Astrocyte (in vitro differentiated cells and primary cell): Measurements from ENCODE around the gene PPP1R14C. TPM values are rescaled to one million over a fixed set of nuclear protein-coding genes. Genes with fewer than 3 reads are reported as not detected.
A peak's percentile ranks its signal among the peaks of the same experiment; 100 is the strongest.

Experiments
- DNase-seq: peaks from one replicate; pipeline ENCODE4 v3.0.0-alpha.2; 2010; ENCODE audit warnings: low read depth
- FAIRE-seq: peaks from 2 replicates; lab custom pipeline; 2011; peaks lifted over from hg19 to GRCh38; lab: Jason Lieb, UNC
- H2AFZ ChIP-seq: 2 replicates; pipeline ENCODE4 v1.6.0; 2012; ENCODE audit warnings: low read depth, low read length, inconsistent platforms
- H3K27ac ChIP-seq: 2 replicates; pipeline ENCODE4 v1.5.1; 2011; ENCODE audit warnings: low read depth, low read length, inconsistent platforms
- H3K27me3 ChIP-seq: 2 replicates; pipeline ENCODE4 v1.6.0; 2011; ENCODE audit warnings: low read length, inconsistent platforms; ENCODE audit not compliant: insufficient read depth
- H3K36me3 ChIP-seq: 2 replicates; pipeline ENCODE4 v1.5.1; 2011; ENCODE audit warnings: low read length, inconsistent platforms; ENCODE audit not compliant: insufficient read depth
- H3K4me1 ChIP-seq: 2 replicates; pipeline ENCODE4 v1.5.1; 2011; ENCODE audit warnings: low read length, inconsistent platforms; ENCODE audit not compliant: insufficient read depth
- H3K4me2 ChIP-seq: 2 replicates; pipeline ENCODE4 v1.6.0; 2012; ENCODE audit warnings: low read length, inconsistent platforms
- H3K4me3 ChIP-seq: 2 replicates; pipeline ENCODE4 v1.5.1; 2011; ENCODE audit warnings: low read depth, mild to moderate bottlenecking, low read length, inconsistent platforms; ENCODE audit not compliant: insufficient read depth
- H3K79me2 ChIP-seq: 2 replicates; pipeline ENCODE4 v1.6.0; 2012; ENCODE audit warnings: mild to moderate bottlenecking, low read length, inconsistent platforms; ENCODE audit not compliant: insufficient read depth
- H3K9ac ChIP-seq: 2 replicates; pipeline ENCODE4 v1.6.0; 2012; ENCODE audit warnings: mild to moderate bottlenecking, low read length, inconsistent platforms
- H3K9me3 ChIP-seq: 2 replicates; pipeline ENCODE4 v1.5.1; 2012; ENCODE audit warnings: low read depth, mild to moderate bottlenecking, low read length, inconsistent platforms; ENCODE audit not compliant: insufficient read depth
- H4K20me1 ChIP-seq: 2 replicates; pipeline ENCODE4 v1.6.0; 2012; ENCODE audit warnings: low read length, inconsistent platforms; ENCODE audit not compliant: insufficient read depth
- H3K27ac Mint-ChIP-seq: one replicate; pipeline ENCODE4 v1.8.0; 2021; ENCODE audit warnings: mild to moderate bottlenecking, mixed read lengths; ENCODE audit not compliant: unreplicated experiment
- H3K27me3 Mint-ChIP-seq: one replicate; pipeline ENCODE4 v1.8.0; 2021; ENCODE audit warnings: low read depth, mixed read lengths; ENCODE audit not compliant: unreplicated experiment
- H3K36me3 Mint-ChIP-seq: one replicate; pipeline ENCODE4 v1.8.0; 2021; ENCODE audit warnings: low read depth, mixed read lengths; ENCODE audit not compliant: unreplicated experiment
- H3K4me1 Mint-ChIP-seq: one replicate; pipeline ENCODE4 v1.8.0; 2021; ENCODE audit warnings: low read depth, mixed read lengths; ENCODE audit not compliant: unreplicated experiment
- H3K4me3 Mint-ChIP-seq: one replicate; pipeline ENCODE4 v1.8.0; 2021; ENCODE audit warnings: mild to moderate bottlenecking, moderate library complexity, mixed read lengths; ENCODE audit not compliant: unreplicated experiment
- H3K9me3 Mint-ChIP-seq: one replicate; pipeline ENCODE4 v1.8.0; 2021; ENCODE audit warnings: mild to moderate bottlenecking, mixed read lengths; ENCODE audit not compliant: unreplicated experiment
- CTCF ChIP-seq: IDR thresholded peaks from 2 replicates; pipeline ENCODE4 v1.5.1; 2011; ENCODE audit warnings: low read depth, mild to moderate bottlenecking, inconsistent platforms, low read length, moderate library complexity; ENCODE audit not compliant: insufficient read depth
- EZH2 ChIP-seq: IDR thresholded peaks from 2 replicates; pipeline ENCODE4 v1.6.1; 2012; ENCODE audit warnings: mild to moderate bottlenecking, low read length, inconsistent platforms; ENCODE audit not compliant: insufficient read depth
- total RNA-seq: library from RNA; stranded (reverse); gene quantifications from 2 replicates; pipeline ENCODE4 v1.2.1, GENCODE V29; 2021

Gene PPP1R14C
- total RNA-seq, 1 donor from 2014 or later = 3.9 TPM

- TF ChIP-seq CTCF = no peak
- TF ChIP-seq EZH2 = no peak
- no peak overlapping the region for H3K4me3 ChIP-seq
- no peak overlapping the region for H3K4me2 ChIP-seq
- no peaks in the 10 kb centered on the region for H3K9me3 ChIP-seq
- no peaks in the 10 kb centered on the region for H3K9me3 Mint-ChIP-seq
- no peak overlapping the region for H3K27ac ChIP-seq
- peaks cover 54% of the 10 kb centered on the region for H3K27me3 ChIP-seq
- H3K79me2 ChIP-seq = no peaks in the 10 kb centered on the region
- no peaks in the 10 kb centered on the region for H4K20me1 ChIP-seq
- FAIRE-seq = no peak
- peaks cover 2% of the 10 kb centered on the region for H3K36me3 Mint-ChIP-seq
- no peak overlapping the region for H2AFZ ChIP-seq
- no peaks in the 10 kb centered on the region for H3K36me3 ChIP-seq
- no peak overlapping the region for H3K4me3 Mint-ChIP-seq
- DNase-seq = no peak
- no peak overlapping the region for H3K27ac Mint-ChIP-seq
- H3K4me1 ChIP-seq = no peaks in the 10 kb centered on the region
- no peak overlapping the region for H3K9ac ChIP-seq
- peaks cover 15% of the 10 kb centered on the region for H3K4me1 Mint-ChIP-seq
- peaks cover 42% of the 10 kb centered on the region for H3K27me3 Mint-ChIP-seq
Observed at GRCh38 chr6:150150821-150151646, 8.2 kb downstream of the PPP1R14C start.

GRCh38 chr6:150152891-150153876, 10.3 kb downstream of the PPP1R14C start:
- H3K27ac ChIP-seq = no peak overlapping the region
- Mint-ChIP-seq H3K4me1 (peaks cover 11% of the 10 kb centered on the region), H3K9me3 (no peaks in the 10 kb centered on the region), H3K4me3 (no peak overlapping the region), H3K36me3 (peaks cover 2% of the 10 kb centered on the region), H3K27ac (no peak overlapping the region), H3K27me3 (peaks cover 39% of the 10 kb centered on the region)
- no peaks in the 10 kb centered on the region for H3K4me1 ChIP-seq
- H3K4me2 ChIP-seq = no peak overlapping the region
- DNase-seq (peak; percentile 54), FAIRE-seq (no peak)
- no peak for TF ChIP-seq CTCF
- no peak for TF ChIP-seq EZH2
- H3K27me3 ChIP-seq = peaks cover 42% of the 10 kb centered on the region
- H3K79me2 ChIP-seq = no peaks in the 10 kb centered on the region
- H3K9ac ChIP-seq = no peak overlapping the region
- no peaks in the 10 kb centered on the region for H3K36me3 ChIP-seq
- H4K20me1 ChIP-seq = no peaks in the 10 kb centered on the region
- H3K4me3 ChIP-seq = no peak overlapping the region
- no peak overlapping the region for H2AFZ ChIP-seq
- H3K9me3 ChIP-seq = no peaks in the 10 kb centered on the region
